OCI-LY3 (cell line): ENCODE results near the gene PLA2G4F.

ENCODE experiments used
- H2AFZ ChIP-seq: fragments of 200-600, 300-600 bp; shearing (Covaris generic); 2 replicates; pipeline ENCODE4 v1.6.0; 2014; ENCODE audit warnings: antibody characterized with exemption, low read depth, low read length
- H3K27ac ChIP-seq: fragments of 200-600, 300-600 bp; sonication (generic); 2 replicates; pipeline ENCODE4 v1.5.1; 2014; ENCODE audit warnings: mild to moderate bottlenecking, low read length, moderate library complexity, mixed read lengths
- H3K27me3 ChIP-seq: fragments of 200-600, 300-600 bp; sonication (generic); 2 replicates; pipeline ENCODE4 v1.6.1; 2014; ENCODE audit warnings: low read depth, low read length, mixed read lengths
- H3K36me3 ChIP-seq: fragments of 200-600, 300-600 bp; sonication (generic); replicated peaks from 2 replicates; pipeline ENCODE3; 2014; ENCODE audit warnings: low read depth, low read length, mixed read lengths
- H3K4me1 ChIP-seq: fragments of 300-600, 200-600 bp; sonication (generic); 2 replicates; pipeline ENCODE4 v1.6.1; 2014; ENCODE audit warnings: low read length, mixed read lengths
- H3K4me2 ChIP-seq: fragments of 200-600, 300-600 bp; sonication (generic); 2 replicates; pipeline ENCODE4 v1.6.1; 2014; ENCODE audit warnings: low read length, mixed read lengths
- H3K4me3 ChIP-seq: fragments of 300-600, 200-600 bp; sonication (generic); 2 replicates; pipeline ENCODE4 v1.5.1; 2014; ENCODE audit warnings: antibody characterized with exemption, mild to moderate bottlenecking, low read length, moderate library complexity
- H3K79me2 ChIP-seq: fragments of 300-600, 200-600 bp; shearing (Covaris generic); 2 replicates; pipeline ENCODE4 v1.6.1; 2014; ENCODE audit warnings: mild to moderate bottlenecking, low read length, mixed read lengths
- H3K9ac ChIP-seq: fragments of 300-600, 200-600 bp; shearing (Covaris generic); 2 replicates; pipeline ENCODE4 v1.6.0; 2014; ENCODE audit warnings: mild to moderate bottlenecking, low read length, moderate library complexity
- H3K9me3 ChIP-seq: fragments of 200-600, 300-600 bp; shearing (Covaris generic); 2 replicates; pipeline ENCODE4 v1.6.1; 2014; ENCODE audit warnings: low read length, mixed read lengths; ENCODE audit not compliant: insufficient read depth
- H4K20me1 ChIP-seq: fragments of 200-600, 300-600 bp; sonication (generic); 2 replicates; pipeline ENCODE4 v1.6.1; 2016; ENCODE audit warnings: low read length, mixed read lengths; ENCODE audit not compliant: insufficient read depth
- CTCF ChIP-seq: fragments of 200-600, 300-600 bp; sonication (generic); IDR thresholded peaks from 2 replicates; pipeline ENCODE4 v1.5.1; 2014; ENCODE audit warnings: antibody characterized with exemption, low read length, low read depth
- EZH2phosphoT487 ChIP-seq: fragments of 200-600 bp; shearing (Covaris generic); IDR thresholded peaks from 2 replicates; pipeline ENCODE4 v1.6.1; 2018; ENCODE audit warnings: antibody characterized with exemption, mixed run types, low read depth

Gene PLA2G4F

GRCh38 chr15:42175671-42176070 lies 19.2 kb upstream of the PLA2G4F start:
- Histone ChIP-seq H3K4me3 (no peak overlapping the region), H3K36me3 (peaks cover 35% of the 10 kb centered on the region), H3K4me1 (peaks cover 9% of the 10 kb centered on the region), H3K27ac (no peak overlapping the region), H3K27me3 (no peaks in the 10 kb centered on the region), H2AFZ (no peak overlapping the region), H4K20me1 (no peaks in the 10 kb centered on the region), H3K4me2 (no peak overlapping the region), H3K9me3 (no peaks in the 10 kb centered on the region), H3K79me2 (no peaks in the 10 kb centered on the region), H3K9ac (no peak overlapping the region)
- TF ChIP-seq CTCF (no peak), EZH2phosphoT487 (no peak)

GRCh38 chr15:42172475-42172874 lies 16.0 kb upstream of the PLA2G4F start:
- Histone ChIP-seq H3K9ac (no peak overlapping the region), H3K9me3 (no peaks in the 10 kb centered on the region), H3K4me3 (no peak overlapping the region), H3K4me1 (peaks cover 9% of the 10 kb centered on the region), H2AFZ (no peak overlapping the region), H3K4me2 (no peak overlapping the region), H3K36me3 (peaks cover 39% of the 10 kb centered on the region), H4K20me1 (no peaks in the 10 kb centered on the region), H3K27ac (no peak overlapping the region), H3K27me3 (no peaks in the 10 kb centered on the region), H3K79me2 (no peaks in the 10 kb centered on the region)
- TF ChIP-seq EZH2phosphoT487 (no peak), CTCF (no peak)

- Histone ChIP-seq H2AFZ (no peak overlapping the region), H3K4me2 (no peak overlapping the region), H3K4me3 (no peak overlapping the region), H3K4me1 (peaks cover 9% of the 10 kb centered on the region), H3K27me3 (no peaks in the 10 kb centered on the region), H4K20me1 (no peaks in the 10 kb centered on the region), H3K9ac (no peak overlapping the region), H3K36me3 (peaks cover 41% of the 10 kb centered on the region), H3K27ac (no peak overlapping the region), H3K9me3 (no peaks in the 10 kb centered on the region), H3K79me2 (no peaks in the 10 kb centered on the region)
- TF ChIP-seq CTCF (no peak), EZH2phosphoT487 (no peak)
Measured at GRCh38 chr15:42171795-42172194, 15.4 kb upstream of the PLA2G4F start.

GRCh38 chr15:42171122-42171521 lies 14.7 kb upstream of the PLA2G4F start:
- Histone ChIP-seq H3K9me3 (no peaks in the 10 kb centered on the region), H3K4me3 (no peak overlapping the region), H3K4me1 (peaks cover 9% of the 10 kb centered on the region), H3K36me3 (peaks cover 45% of the 10 kb centered on the region), H2AFZ (no peak overlapping the region), H3K9ac (no peak overlapping the region), H3K27me3 (no peaks in the 10 kb centered on the region), H3K79me2 (no peaks in the 10 kb centered on the region), H3K27ac (no peak overlapping the region), H3K4me2 (peak overlapping the region; percentile 34), H4K20me1 (no peaks in the 10 kb centered on the region)
- TF ChIP-seq CTCF, result no peak
- no peak for TF ChIP-seq EZH2phosphoT487
